Measurements from ENCODE around the gene WDR62.

Gene WDR62

DNA sequence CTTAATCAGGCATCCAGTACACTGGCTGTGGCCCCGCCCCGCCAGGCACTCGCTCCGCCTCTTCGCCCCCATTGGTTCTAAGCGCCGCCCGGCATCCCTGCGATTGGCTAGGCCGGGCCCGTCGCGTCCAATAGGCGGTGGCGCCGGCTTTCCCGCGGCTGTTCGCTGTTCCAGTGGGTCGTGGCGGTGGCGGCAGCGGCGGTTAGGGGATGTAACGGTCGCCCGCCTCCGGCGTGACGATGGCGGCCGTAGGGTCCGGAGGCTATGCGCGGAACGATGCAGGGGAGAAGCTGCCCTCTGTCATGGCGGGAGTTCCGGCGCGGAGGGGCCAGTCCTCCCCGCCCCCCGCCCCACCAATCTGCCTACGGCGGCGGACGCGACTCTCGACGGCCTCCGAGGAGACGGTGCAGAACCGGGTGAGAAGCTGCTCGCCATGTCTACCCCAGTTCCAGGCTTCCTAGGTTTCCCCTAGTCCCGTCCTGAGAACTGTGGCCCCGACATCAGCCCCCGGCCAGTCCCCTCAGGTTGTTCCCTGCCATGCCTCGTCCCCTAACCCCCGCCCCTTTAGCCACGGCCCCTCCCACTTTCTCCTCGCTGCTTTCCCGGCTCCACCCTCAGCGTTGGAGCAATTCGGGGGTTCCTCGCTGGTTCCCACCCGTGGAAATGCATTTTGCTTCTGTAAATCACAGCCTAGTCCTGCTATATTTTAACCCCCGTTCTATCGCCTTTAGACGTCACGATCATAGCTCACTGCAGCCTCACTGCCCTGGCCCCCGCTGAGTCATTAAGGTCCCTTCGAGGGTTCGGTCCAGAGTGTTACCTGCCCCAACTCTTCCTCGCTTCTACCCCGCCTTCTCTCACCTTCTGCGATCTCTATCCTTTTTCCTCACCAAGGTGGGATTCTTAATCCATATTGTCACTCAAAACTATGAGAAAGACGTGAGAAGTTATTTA is at the start of gene WDR62:
Gene WDR62, plus strand, starts transcription at position 165 of the 954 bp plus-strand sequence. Its CDS starts 75 bp downstream, at position 240.
- peak; percentile 92 for DNase-seq

DNA sequence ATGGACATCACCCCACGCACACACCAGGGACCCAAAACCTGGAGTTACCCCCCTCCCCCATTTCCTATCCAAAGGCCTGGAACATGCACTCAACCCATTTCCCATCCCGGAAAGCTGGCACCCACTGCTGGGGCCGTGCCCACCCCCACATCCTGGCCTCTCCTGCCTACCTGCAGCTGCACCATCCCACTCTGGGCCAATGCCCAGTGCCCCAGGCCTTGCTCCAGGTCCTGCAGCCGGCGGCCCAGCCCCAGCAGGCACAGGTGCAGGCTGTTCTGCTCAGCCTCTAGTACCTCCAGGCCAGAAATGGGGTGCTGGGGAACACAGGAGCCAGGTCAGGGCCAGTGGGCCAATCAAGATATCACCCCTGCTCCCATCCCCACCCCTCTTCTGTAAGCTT is 47.7 kb upstream of the WDR62 start:
- no peak for DNase-seq

DNA sequence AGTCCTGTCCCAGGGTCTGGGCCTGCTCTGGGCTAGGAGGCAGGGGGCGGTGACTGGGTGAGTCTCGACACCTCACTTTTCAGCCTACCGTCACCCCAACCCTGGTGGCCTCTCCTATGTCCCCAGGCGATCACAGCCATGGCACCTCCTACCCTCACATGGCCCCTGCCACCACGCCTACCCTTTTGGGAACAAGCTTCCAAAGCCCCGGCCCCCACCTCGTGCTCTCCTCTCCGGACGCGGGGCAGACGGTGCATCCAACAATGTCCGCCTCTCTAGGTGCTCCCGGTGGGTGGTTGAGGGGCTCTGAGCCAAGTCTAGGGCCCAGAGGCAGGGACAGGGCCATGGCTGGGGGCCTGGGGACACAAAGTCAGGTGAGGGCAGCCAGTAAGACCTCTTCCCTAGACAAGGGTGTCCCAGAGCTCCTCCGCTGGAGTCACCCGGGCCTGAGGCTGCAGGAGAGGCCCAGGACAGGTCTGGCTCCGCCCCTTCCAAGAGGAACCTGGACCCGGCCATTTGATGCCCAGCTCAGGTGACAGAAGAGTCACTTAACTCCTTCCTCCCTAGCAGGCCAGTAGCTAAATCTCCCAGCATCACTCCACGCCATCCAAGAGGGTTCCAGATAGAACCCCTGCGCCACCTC is 46.2 kb upstream of the WDR62 start, which contains the start of gene SYNE4:
Gene SYNE4, minus strand, starts transcription at position 478 of the 643 bp plus-strand sequence. Its CDS starts 132 bp downstream, at position 346.
- DNase-seq: no peak

DNA sequence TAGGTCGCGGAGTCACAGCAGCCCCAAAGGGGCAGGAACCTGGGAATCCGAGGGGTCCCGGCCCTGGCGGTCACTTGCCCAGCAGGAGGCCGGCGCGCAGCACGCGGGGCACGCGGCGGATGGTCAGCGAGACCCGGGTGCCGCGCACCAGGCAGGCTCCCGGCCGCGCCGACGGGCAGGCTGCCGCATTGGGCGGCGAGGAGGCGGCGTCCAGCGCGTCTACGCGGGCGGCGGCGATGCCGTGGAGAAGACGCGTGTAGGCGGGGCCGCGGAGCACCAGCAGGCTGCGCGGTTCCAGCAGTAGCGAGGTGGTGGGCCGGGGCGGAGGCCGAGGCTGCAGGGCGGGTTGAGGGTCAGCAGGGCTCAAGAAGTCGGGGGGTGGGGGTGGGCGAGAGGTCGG is 45.5 kb upstream of the WDR62 start:
- peak; percentile 41 for DNase-seq

DNA sequence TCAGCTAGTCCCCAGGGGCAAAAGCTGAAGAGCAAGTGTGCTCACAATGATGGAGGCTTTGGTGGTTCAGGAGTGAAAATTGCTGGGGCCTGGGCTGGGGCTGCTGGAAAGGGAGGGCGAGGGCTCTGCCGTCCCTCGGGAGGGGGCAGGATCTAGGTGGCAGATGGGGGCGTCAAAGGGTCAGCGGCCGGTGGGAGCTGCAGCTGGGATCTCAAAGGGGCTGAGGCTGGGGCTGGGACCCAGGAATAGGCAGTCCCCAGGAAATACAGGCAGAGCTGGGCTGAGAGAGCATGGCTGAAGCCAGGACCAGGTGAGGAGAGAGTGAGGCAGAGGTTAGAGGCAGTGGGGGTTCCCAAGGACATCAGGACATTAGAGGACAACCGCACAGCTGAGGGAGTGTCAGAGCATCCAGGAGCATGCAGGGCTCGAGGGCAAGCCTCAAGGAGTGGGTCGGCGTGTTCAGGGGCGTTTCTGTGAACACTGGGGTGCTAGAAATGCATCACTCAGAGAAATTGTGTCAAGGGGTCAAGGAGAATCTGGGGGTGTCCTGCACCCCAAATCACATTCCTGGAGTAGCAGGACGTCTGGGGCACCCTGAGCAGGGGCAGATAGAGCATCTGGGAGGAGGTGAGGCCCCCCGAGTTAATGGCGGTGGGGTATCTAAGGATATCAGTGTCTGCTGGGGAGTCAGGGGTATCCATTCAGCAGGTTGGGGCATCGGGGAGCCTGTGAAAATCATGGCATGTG is 44.9 kb upstream of the WDR62 start:
- DNase-seq: no peak

DNA sequence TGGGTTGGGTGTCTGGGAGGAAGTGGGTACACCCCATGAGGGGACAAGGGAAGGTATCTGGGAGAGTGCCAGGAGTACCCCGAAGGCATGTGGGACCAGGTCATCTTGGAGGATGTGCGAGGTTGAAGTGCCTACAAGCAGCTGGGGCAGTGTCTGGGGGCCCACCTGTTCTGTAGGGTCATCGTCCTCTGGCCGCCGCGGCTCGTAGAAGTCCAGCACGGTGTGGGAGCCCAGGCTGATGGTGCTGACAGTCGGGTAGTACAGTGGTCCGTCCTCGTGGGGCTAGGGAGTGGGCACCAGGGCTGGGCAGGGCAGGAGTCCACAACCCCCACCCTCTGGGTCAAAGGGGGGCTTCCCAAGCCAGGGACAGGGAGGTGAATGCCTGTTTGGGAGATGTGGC is 44.3 kb upstream of the WDR62 start:
- DNase-seq: no peak

DNA sequence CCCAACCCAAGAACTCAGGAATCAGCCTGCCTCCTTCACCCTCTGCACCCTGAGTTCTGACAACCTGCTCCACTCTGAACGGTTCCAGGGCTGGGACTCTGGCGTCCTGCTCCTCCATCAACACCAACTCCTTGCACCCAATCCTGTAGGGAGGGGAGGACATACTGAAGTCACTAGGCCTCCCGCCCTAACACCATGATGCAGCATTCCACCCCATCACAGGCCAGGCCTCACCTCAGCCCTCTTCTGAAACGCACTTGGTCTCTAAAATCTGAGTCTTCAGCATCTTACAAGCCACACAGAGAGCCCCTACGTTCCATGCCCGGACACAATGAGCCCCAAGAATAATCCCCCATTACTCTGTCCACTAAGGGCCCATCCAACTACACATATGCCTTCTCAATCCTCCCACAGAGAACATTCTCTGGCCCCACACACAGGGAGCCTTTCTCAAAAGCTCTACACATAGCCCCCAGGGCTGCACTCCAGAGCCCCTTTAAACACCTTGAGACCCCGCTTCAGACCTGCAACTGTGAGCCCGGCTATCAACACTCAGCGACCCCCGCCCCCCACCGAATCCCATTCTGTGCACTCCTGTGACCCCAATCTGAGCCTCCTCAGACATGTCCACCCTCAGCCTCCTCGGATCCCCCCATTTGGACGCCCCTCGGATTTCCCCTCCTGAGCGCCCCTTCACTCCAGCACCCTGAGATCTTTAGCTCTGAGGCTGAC is 41.3 kb upstream of the WDR62 start:
- DNase-seq: no peak

DNA sequence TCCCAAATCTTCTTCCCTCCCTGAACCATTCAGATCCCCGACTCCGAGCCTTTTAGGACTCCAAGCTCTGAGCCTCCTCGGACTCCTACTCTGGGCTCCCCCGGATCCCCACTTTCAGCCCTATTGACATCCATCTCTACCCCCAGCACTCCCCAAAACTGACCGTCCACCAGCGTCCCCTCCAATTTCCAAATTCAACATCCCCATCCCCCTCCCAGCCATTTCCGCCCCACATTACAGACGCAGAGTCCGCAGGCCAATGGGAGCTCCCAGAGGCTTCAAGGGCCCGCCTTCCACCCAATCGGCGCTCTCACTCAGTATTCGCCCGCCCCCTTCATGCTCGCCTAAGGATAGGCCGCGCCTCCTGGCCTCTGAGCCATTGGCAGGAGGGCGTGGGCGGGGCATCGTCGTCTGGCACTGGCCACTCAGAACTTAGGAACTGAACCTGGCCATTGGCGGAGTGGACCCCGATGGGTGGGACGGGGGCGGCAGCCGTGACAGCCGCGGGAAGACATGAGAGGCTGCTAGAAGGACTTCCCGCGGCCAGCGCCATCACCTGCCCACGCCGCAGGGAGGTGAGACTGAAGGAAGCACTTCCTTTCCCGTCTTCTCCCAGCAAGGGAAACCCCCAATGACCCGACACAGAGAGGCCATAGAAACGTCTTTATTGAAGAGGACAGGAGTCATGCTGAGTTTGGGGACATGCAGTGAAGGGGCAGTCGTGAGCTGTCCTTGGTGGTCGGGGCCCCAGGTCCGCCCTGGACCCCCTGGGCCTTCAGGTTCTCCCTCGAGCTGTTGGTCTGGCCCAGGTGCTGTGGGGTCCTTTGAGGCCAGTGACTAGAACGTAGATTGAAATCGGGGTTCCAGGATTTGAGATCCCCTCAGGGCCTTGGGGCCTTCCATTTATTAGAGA is 40.4 kb upstream of the WDR62 start, which contains the start of gene ALKBH6:
Gene ALKBH6, minus strand, starts transcription at position 202 of the 913 bp plus-strand sequence. CDS start 816 bp downstream, outside the sequence.
- DNase-seq: peak; percentile 99

DNA sequence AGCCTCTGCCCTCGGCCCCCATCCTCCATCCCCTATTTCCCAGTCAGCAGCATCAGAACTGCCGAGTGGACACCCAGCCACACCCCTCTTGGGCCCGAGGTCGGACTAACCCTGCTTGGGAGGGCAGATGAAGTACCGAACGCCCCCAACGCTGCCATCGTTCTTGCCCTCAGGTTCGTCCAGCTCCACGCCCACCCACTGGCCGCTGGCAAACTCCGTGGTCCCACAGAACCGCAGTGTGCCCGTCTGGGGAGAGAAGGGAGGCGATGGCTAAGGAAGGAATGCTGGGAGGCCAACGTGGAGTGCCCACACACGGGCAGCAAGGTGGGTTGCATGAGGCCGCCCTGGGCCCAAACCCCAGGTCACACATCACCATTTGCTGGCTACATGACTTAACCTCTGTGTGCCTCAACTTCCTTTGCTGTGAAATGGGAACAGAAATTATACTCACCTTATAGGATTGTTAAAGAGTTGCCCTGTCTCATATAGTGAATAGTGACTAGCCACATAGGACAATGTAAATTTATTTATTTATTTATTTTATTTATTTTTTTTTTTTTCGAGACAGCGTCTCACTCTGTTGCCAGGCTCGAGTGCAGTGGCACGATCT is 35.5 kb upstream of the WDR62 start:
- no peak for DNase-seq

DNA sequence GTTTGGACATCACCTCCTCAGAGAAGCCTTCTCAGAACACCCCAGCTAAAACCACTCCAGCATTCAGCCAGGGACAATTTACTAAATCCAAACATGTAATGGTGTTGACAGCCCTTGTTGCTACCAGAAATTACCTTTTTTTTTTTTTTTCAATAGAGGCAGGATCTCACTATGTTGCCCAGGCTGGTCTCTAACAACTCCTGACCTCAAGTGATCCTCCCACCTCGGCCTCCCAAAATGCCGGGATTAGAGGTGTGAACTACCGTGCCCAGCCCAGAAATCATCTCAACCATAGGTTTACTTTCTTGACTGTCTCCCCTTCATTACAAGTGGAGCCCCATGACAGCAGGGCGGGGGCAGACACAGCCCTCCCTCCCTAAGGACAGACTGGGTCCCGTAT is 31.3 kb upstream of the WDR62 start:
- no peak for DNase-seq

DNA sequence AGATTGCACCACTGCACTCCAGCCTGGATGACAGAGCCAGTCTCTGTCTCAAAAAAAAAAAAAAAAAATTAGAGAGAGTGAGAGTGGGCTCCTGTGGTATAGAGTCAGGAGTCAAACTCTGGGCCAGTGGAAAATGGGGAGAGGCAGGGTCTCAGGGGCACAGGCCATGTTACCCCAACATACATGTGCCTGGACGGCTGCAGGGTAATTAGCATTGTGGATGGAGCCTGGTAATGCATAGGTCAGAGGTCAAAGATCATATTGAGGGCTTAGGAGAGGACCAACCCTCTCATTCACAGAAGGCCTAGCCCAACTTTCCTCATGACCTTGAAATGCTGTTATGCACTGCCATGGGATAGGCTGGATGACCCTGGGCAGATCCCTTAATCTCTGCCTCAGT is 29.2 kb upstream of the WDR62 start:
- DNase-seq: no peak

DNA sequence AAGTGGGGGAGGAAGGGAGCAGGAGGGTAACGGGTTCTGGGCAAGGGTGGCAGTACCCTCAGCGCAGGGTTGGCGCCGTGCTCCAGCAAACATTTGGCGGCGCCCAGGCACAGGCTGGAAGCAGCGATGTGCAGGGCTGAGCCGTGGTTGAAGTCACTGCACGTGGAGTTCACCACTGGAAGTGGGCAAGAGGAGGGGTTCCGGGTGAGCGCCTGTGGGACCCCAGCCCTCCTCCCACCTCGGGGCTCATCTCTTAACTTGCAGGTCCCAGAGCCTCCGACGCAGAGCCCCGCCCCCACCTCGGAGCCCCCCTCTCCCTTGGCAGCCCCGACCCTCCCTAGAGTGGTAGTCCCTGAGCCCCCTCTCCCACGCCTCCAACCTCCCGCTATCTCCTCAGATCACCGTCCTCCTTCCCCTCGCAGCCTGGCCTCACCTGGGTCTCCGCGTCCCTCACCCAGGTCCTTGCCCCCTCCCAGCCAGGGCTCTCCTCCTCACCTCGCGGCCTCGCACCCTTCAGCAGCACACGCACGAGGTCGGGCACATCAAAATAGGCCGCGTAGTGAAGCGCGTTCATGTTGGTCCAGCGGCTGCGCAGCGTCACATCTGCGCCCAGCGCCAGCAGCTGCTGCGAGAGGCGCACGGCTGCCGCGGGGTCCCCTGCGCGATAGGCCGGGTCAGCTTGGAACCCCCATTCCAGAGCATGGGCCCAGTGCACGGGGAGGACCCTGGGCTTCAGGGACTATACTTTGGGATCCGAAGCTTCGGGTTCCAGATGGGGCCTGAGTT is 28.4 kb upstream of the WDR62 start:
- no peak for DNase-seq

DNA sequence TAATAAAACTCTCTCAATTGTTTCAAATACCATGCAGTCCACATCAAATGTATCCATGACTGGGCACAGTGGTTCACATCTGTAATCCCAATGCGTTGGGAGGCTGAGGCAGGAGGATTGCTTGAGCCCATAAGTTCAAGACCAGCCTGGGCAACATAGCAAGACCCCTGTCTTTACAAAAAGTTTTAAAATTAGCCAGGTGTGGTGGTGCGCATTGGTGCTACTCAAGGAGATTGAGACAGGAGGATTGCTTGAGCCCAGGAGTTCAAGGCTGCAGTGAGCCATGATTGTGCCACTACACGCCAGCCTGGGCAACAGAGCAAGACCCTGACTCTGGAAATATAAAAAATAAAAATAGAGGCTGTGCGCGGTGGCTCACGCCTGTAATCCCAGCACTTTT is 27.0 kb upstream of the WDR62 start:
- no peak for DNase-seq

DNA sequence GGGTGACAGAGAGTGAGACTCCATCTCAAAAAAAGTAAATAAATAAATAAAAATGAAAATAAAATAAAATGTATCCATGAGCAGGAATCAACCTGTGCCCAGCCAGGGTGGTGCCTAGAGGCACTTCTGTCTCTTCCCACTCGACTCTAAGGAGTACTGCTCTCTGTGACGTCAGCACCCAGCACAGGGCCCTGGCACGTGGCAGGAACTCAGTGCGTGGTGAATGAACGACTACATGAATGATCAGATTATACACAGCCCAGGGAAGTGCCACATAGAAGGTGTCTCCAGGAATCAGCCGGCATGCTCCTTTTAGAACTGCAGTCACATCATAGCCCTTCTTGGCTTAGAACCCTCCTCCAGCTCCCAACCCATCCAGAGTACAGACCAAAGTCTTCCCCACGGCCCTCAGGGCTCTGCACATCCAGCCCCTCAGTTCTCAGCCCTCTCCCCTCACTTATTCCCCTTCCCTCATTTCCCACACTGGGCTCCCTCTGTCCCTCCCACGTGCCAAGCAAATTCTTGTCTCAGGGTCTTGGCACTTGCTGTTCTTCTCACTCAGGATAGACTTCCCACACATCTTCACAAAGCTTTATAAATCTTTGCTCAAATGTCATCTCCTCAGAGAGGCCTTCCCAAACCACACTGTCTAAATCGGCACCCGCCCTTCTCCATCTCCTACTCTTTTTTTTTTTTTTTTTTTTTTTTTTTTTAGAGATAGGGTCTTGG is 26.2 kb upstream of the WDR62 start:
- no peak for DNase-seq

DNA sequence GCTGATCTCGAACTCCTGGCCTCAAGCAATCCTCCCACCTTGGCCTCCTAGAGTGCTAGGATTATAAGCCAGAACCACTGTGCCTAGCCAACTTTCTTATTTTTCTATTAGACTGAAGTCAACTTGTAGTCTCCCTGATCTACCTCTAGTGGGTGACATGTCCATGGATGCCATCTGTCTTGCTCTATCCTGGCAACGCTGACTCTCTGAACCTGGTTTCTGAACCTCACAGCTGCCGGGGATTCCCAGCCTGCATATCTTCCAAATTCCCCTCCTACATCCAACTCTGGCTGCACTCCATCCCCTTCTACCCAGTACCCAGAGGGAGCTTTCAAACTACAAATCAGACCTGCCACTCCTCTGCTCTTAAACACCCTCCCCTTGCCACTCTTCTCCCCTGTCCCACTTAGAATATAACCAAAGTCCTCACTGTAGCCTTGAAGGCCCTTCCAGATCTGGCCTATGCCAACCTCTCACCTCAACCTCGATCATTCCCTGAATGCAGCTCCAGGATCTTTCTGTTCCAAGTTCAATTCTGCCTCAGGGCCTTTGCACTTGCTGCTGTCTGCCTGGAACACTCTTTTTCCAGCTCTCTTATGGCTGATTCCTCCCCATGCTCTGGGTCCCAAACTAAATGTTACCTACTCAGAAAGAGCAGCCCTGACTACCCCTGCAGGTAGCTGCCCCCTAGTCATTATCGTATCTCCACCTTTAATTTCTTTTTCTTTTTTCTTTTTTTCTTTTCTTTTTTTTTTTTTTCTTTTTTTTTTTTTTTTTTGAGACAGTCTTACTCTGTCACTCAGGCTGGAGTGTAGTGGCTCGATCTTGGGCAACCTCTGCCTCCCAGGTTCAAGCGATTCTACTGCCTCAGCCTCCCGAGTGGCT is 24.2 kb upstream of the WDR62 start:
- DNase-seq: no peak

DNA sequence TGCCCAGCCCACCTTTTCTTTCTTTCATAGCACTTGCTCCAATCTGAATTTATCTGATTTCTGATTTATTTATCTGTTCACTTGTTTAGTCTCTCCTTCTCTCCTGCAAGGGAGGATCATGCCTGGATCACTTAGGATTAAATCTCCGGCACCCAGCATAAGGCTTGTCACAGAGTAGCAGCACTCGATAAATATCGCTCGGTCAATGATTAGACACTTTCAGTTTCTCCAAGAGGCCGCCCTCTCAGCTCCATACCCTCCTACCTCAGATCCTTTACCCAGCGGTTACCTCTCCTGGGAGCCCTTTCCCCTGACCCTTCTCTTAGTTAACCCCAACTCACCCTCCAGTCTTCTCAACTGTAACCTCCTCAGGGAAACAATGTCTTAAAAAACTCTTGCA is 23.4 kb upstream of the WDR62 start:
- DNase-seq: no peak

DNA sequence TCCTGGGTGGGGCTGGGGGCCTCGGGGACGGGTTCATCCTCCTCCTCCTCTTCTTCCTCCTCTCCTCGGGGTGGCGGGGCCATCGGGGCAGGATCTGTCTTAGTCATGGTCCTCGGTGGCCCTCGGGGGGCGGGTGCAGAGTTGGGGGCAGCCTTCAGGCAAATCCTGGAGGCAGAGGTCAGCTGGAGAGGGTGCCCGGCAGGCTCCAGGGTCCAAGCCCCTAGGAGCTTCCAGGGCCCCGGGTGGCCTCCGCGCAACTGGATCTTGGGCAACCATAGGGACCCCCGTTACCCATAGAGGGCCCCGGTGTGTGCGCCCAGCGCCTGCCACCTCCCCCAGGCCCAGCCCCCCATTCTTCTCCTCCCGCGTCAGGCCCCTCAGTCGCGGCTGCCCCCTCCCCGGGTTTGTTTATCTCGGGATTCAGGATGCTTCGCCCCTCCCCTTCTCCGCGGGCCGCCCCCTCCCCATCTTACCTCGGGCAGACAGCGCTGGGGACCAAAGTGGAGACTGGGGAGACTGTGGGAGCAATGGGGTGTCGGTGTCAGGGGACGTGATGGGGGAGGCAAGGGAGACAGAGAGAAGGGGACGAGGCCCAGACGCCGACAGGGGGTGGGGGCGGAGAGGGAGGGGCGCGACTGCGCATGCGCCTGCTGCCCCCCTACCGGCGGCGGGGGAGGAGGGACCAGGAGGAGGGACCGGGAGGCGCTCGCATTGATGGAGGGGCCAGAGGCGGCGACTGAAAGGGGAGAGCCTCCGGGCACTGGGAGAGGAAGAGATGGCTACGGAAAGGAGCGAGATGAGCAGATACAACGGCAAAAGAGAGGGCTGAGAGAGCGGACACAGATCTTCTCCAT is 22.2 kb upstream of the WDR62 start, which contains the start of gene CLIP3:
Gene CLIP3, minus strand, starts transcription at position 623 of the 854 bp plus-strand sequence. Its CDS starts 516 bp downstream, at position 107.
- DNase-seq: peak; percentile 81
